Hepatocyte (in vitro differentiated cells): ENCODE data around the gene GTPBP3.

ENCODE experiments used
- EZH2 ChIP-seq: fragments of 200-600 bp; sonication (generic); IDR thresholded peaks from 2 replicates; pipeline ENCODE4 v1.6.1; 2016; ENCODE audit warnings: antibody characterized with exemption, mild to moderate bottlenecking, borderline replicate concordance
- EZH2phosphoT487 ChIP-seq: fragments of 200-600 bp; sonication (generic); IDR thresholded peaks from one replicate; pipeline ENCODE4 v1.6.1; 2018; ENCODE audit warnings: antibody characterized with exemption, mild to moderate bottlenecking, low read depth, moderate library complexity; ENCODE audit not compliant: unreplicated experiment, severe bottlenecking
- TF ChIP-seq, protein P1 (sequence below): fragments of 200-600 bp; sonication (generic); IDR thresholded peaks from 2 replicates; pipeline ENCODE4 v1.5.1; 2016; ENCODE audit warnings: antibody characterized with exemption, mild to moderate bottlenecking; ENCODE audit not compliant: poor library complexity

DNA sequence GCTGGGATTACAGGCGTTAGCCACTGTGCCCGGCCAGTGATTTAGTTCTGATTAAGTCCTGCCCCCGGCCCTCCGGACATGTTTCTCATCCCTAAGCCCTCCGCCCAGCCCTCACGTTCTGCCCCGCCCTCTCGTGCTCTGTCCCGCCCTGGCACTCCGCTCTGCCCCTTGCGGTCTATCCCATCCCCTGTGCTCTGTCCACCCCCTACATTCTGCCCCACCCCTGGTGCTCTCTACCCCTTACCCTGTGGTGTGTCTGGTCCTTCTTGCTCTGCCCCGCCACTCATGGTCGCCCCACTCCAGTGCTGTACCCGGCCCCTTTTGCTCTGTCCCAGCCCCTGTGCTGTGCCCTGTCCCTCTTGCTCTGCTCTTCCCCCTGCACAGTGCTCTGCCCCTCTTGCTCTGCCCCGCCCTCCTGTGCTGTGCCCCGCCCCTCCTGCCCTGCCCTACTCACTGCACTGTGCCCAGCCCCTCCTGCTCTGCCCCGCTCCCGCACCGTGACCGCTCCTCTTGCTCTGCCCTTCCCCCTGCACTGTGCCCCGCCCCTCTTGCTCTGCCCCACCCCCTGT is 3.0 kb downstream of the GTPBP3 start:
- TF ChIP-seq, protein P1, sequence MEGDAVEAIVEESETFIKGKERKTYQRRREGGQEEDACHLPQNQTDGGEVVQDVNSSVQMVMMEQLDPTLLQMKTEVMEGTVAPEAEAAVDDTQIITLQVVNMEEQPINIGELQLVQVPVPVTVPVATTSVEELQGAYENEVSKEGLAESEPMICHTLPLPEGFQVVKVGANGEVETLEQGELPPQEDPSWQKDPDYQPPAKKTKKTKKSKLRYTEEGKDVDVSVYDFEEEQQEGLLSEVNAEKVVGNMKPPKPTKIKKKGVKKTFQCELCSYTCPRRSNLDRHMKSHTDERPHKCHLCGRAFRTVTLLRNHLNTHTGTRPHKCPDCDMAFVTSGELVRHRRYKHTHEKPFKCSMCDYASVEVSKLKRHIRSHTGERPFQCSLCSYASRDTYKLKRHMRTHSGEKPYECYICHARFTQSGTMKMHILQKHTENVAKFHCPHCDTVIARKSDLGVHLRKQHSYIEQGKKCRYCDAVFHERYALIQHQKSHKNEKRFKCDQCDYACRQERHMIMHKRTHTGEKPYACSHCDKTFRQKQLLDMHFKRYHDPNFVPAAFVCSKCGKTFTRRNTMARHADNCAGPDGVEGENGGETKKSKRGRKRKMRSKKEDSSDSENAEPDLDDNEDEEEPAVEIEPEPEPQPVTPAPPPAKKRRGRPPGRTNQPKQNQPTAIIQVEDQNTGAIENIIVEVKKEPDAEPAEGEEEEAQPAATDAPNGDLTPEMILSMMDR = no peak
- TF ChIP-seq EZH2phosphoT487 = no peak
- TF ChIP-seq EZH2 = no peak
